CD14-positive monocyte (primary cell): ENCODE measurements around the gene ARHGEF6. TPM values are rescaled to one million over a fixed set of nuclear protein-coding genes. Genes with fewer than 3 reads are reported as not detected.

Source experiments
- DNase-seq, 3 donors: peaks; one replicate each; pipeline ENCODE4 v3.0.0-alpha.2; 2011 to 2022
- H2AFZ ChIP-seq: 2 replicates; pipeline ENCODE4 v1.6.0; 2012; ENCODE audit warnings: mild to moderate bottlenecking, low read depth, low read length, inconsistent platforms; ENCODE audit not compliant: insufficient read depth, poor library complexity, severe bottlenecking
- H3K27ac ChIP-seq, 2 donors: 1 replicate in 1 of 2; 2 replicates in 1 of 2; pipeline ENCODE4 v1.5.1; 2012 to 2013; ENCODE audit warnings: low read length in 2 of 2, control low read depth in 1 of 2, inconsistent platforms in 1 of 2, low read depth in 1 of 2, mild to moderate bottlenecking in 1 of 2
- H3K27me3 ChIP-seq, 2 donors: one replicate each; pipeline versions ENCODE4 v1.6.0 to v1.6.1; 2011 to 2013; ENCODE audit warnings: low read length in 2 of 2; ENCODE audit not compliant: control insufficient read depth in 2 of 2, insufficient read depth in 2 of 2
- H3K36me3 ChIP-seq, 2 donors: replicated peaks in 1 of 2; 1 replicate in 1 of 2; 2 replicates in 1 of 2; pipeline versions ENCODE4 v1.5.1 to v1.6.1; 2012 to 2013; ENCODE audit warnings: low read length in 2 of 2, control low read depth in 1 of 2, inconsistent platforms in 1 of 2, mild to moderate bottlenecking in 1 of 2; ENCODE audit not compliant: insufficient read depth in 2 of 2, control insufficient read depth in 1 of 2
- H3K4me1 ChIP-seq, 2 donors: 1 replicate in 1 of 2; 2 replicates in 1 of 2; pipeline versions ENCODE4 v1.5.1 to v1.6.1; 2012 to 2013; ENCODE audit warnings: low read length in 2 of 2, control low read depth in 1 of 2, inconsistent platforms in 1 of 2, mild to moderate bottlenecking in 1 of 2, moderate library complexity in 1 of 2; ENCODE audit not compliant: insufficient read depth in 2 of 2, control insufficient read depth in 1 of 2
- H3K4me2 ChIP-seq: replicated peaks from 2 replicates; pipeline ENCODE3; 2012; ENCODE audit warnings: low read length, moderate library complexity, mild to moderate bottlenecking; ENCODE audit not compliant: poor library complexity, severe bottlenecking; ENCODE audit errors: extremely low read depth
- H3K4me3 ChIP-seq, 3 experiments: fragments of 200-600 bp in 1 of 3; sonication (generic) in 1 of 3; replicated peaks in 1 of 3; 1 replicate in 2 of 3; 2 replicates in 1 of 3; pipeline ENCODE4 v1.5.1; 2011 to 2013; ENCODE audit warnings: low read length in 3 of 3, mild to moderate bottlenecking in 3 of 3, control low read depth in 2 of 3, low read depth in 2 of 3, inconsistent platforms in 1 of 3, moderate library complexity in 1 of 3
- H3K79me2 ChIP-seq: 2 replicates; pipeline ENCODE4 v1.6.0; 2012; ENCODE audit warnings: mild to moderate bottlenecking, control low read depth, inconsistent platforms, low read length, moderate library complexity; ENCODE audit not compliant: insufficient read depth
- H3K9ac ChIP-seq: 2 replicates; pipeline ENCODE4 v1.6.0; 2017; ENCODE audit warnings: low read length, mild to moderate bottlenecking; ENCODE audit not compliant: insufficient read depth, poor library complexity, severe bottlenecking
- H3K9me3 ChIP-seq, 2 donors: replicated peaks in 1 of 2; 1 replicate in 1 of 2; 2 replicates in 1 of 2; pipeline versions ENCODE4 v1.5.1 to v1.6.1; 2012 to 2013; ENCODE audit warnings: low read length in 2 of 2, control low read depth in 1 of 2; ENCODE audit not compliant: control insufficient read depth in 1 of 2, insufficient read depth in 1 of 2
- H4K20me1 ChIP-seq: 2 replicates; pipeline ENCODE4 v1.6.0; 2012; ENCODE audit warnings: mild to moderate bottlenecking, low read length, control low read depth, moderate library complexity; ENCODE audit not compliant: insufficient read depth
- H3K27ac Mint-ChIP-seq, 7 donors: one replicate each; pipeline ENCODE4 v1.8.0; 2020; ENCODE audit warnings: mild to moderate bottlenecking in 7 of 7, mixed read lengths in 7 of 7, moderate library complexity in 6 of 7, inconsistent platforms in 2 of 7
- H3K27me3 Mint-ChIP-seq, 3 donors: one replicate each; pipeline ENCODE4 v1.8.0; 2021 to 2022; ENCODE audit warnings: low read depth in 3 of 3, mild to moderate bottlenecking in 3 of 3, mixed read lengths in 3 of 3, moderate library complexity in 3 of 3, inconsistent platforms in 1 of 3
- H3K36me3 Mint-ChIP-seq, 2 donors: one replicate each; pipeline ENCODE4 v1.8.0; 2020; ENCODE audit warnings: mixed read lengths in 2 of 2, inconsistent platforms in 1 of 2, mild to moderate bottlenecking in 1 of 2
- H3K4me1 Mint-ChIP-seq: one replicate; pipeline ENCODE4 v1.8.0; 2020; ENCODE audit warnings: mild to moderate bottlenecking, mixed read lengths
- H3K4me3 Mint-ChIP-seq, 2 donors: one replicate each; pipeline ENCODE4 v1.8.0; 2020; ENCODE audit warnings: mild to moderate bottlenecking in 2 of 2, mixed read lengths in 2 of 2, moderate library complexity in 1 of 2
- H3K9me3 Mint-ChIP-seq, 7 donors: one replicate each; pipeline ENCODE4 v1.8.0; 2020 to 2022; ENCODE audit warnings: mixed read lengths in 7 of 7, mild to moderate bottlenecking in 6 of 7, moderate library complexity in 6 of 7, inconsistent platforms in 2 of 7
- WGBS: methylation state at CpG from one replicate; pipeline ENCODE4 v1.1.5; 2013; ENCODE audit warnings: missing lambda C conversion rate; ENCODE audit not compliant: insufficient coverage; 5-methylcytosine and 5-hydroxymethylcytosine counted together
- intact Hi-C, 2 donors: fragments of 100-400 bp; cut with micrococcal nuclease; formaldehyde crosslinking; loops; one replicate each; pipeline versions ENCODE4 v1.15.0 to v1.15.1; 2023
- polyA plus RNA-seq, 3 donors: library from polyadenylated mRNA; depleted of rRNA in 1 of 3; unstranded in 2 of 3; stranded (reverse) in 1 of 3; fragments of 300-500 nt in 2 of 3; fragments of >200 nt in 1 of 3; fragmentation: Illumina TruSeq in 2 of 3; gene quantifications; 1 replicate in 2 of 3; 2 replicates in 1 of 3; pipeline ENCODE4 v1.2.3, GENCODE V29; 2012 to 2021
- TF ChIP-seq, protein P1 (sequence below): fragments of 200-600 bp; IDR thresholded peaks from one replicate; pipeline ENCODE4 v1.8.0; 2022; ENCODE audit warnings: antibody characterized with exemption, mild to moderate bottlenecking

Gene ARHGEF6
- polyA plus RNA-seq, 3 donors = 51.4 to 79.2 (median 57.0) TPM

DNA sequence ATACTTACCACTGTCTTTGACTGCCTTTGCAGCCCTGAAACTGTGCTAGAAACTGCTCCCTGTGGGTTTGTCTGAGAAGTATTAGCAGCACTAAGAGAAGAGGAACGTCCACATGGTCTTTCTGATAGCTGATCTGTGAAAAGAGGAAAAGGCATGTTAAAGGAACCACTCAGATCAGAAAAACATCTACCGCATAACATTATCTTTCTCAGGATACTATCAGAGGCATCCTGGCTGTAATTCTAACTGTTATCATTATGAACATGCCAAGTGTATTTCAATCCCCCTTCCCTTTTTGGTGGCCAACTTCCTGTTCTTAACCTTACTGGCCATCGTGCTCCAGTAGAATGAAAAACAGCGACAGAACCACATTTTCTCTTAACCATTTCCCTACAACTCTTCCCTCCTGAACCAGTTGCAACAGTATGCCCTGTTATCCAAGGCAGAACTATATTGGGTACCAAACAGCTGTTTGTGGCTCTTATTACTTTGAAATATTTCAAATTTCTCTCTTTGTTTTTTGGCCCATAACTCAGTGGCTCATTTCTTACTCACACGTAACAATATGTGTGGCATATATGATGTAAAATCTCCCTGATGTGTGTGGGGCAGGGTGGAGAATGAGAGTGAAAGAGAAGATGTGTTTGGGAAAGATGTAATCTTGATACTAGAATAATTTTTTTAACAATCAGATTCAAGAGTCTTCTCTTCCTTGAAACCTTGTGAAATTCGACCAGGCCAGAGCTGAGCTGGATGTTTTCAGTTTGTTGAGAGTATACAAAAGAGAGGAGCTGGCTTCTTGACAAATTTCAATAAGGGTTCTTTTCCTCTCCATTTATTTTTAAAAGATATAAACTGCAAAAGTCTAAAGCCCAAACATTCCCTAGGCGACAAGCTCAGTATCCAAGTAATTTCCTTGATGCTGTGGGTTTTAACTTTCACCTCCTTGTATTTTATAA lies 35.2 kb downstream of the ARHGEF6 start:
- no peaks in the 10 kb centered on the region for H4K20me1 ChIP-seq
- H3K4me3 Mint-ChIP-seq = no peak overlapping the region
- H3K27me3 Mint-ChIP-seq = peaks cover 0 to 4% (median 0%) of the 10 kb centered on the region in 3 donors
- no peaks in the 10 kb centered on the region for H3K27me3 ChIP-seq
- TF ChIP-seq, protein P1, sequence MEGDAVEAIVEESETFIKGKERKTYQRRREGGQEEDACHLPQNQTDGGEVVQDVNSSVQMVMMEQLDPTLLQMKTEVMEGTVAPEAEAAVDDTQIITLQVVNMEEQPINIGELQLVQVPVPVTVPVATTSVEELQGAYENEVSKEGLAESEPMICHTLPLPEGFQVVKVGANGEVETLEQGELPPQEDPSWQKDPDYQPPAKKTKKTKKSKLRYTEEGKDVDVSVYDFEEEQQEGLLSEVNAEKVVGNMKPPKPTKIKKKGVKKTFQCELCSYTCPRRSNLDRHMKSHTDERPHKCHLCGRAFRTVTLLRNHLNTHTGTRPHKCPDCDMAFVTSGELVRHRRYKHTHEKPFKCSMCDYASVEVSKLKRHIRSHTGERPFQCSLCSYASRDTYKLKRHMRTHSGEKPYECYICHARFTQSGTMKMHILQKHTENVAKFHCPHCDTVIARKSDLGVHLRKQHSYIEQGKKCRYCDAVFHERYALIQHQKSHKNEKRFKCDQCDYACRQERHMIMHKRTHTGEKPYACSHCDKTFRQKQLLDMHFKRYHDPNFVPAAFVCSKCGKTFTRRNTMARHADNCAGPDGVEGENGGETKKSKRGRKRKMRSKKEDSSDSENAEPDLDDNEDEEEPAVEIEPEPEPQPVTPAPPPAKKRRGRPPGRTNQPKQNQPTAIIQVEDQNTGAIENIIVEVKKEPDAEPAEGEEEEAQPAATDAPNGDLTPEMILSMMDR = no peak
- peak overlapping the region in 1 of 3 experiments; percentile 18 for H3K4me3 ChIP-seq
- H3K36me3 ChIP-seq = peaks cover 13 to 27% of the 10 kb centered on the region in 2 donors
- peaks cover 19 to 24% of the 10 kb centered on the region in 2 donors for H3K36me3 Mint-ChIP-seq
- no peak overlapping the region for H3K9ac ChIP-seq
- H3K27ac ChIP-seq = peak overlapping the region in 1 of 2 donors; percentile 81
- no peaks in the 10 kb centered on the region for H3K9me3 ChIP-seq
- WGBS = no CpG with 5 or more reads among the region's 7 CpGs
- H3K9me3 Mint-ChIP-seq = peaks cover 0 to 1% (median 0%) of the 10 kb centered on the region in 7 donors
- H3K4me1 ChIP-seq = peaks cover 53 to 68% of the 10 kb centered on the region in 2 donors
- DNase-seq = peak in 2 of 3 donors; percentile 44 to 52
- intact Hi-C loops = no loop called here
- no peak overlapping the region for H2AFZ ChIP-seq
- peaks cover 60% of the 10 kb centered on the region for H3K79me2 ChIP-seq
- peaks cover 70% of the 10 kb centered on the region for H3K4me1 Mint-ChIP-seq
- H3K4me2 ChIP-seq = peak overlapping the region; percentile 24
- peak overlapping the region; percentile 48 to 94 (median 73) for H3K27ac Mint-ChIP-seq

DNA sequence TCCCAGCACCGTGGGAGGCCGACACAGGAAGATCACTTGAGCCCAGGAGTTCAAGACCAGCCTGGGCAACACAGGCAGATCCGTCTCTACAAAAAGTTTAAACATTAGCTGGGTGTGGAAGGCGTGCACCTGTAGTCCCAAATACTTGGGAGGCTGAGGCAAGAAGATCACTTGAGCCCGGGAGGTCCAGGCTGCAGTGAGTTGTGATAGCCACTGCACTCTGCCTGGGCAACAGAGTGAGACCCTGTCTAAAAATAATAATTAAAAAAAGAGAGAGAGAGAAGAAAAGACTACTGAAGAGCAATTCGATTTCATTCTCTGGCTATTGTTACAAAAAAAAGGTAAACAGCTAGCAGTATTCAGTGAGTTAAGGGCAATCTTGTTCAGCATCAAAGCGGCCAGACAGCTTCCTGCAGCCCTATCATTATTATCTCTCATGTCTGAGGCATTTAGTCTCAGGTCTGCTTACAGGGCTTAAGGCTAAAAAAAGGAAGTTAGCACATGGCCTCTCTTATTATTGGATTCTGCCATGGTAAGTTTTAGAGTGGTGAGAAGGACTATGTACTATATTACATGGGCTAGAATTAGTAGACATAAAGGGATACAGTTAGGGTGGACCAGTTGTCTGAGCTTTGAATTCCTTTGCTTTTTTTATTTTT lies 37.9 kb downstream of the ARHGEF6 start:
- peaks cover 53% of the 10 kb centered on the region for H3K4me1 Mint-ChIP-seq

More for the DNA sequence above, 37.9 kb downstream of the ARHGEF6 start:
- H3K4me1 ChIP-seq = peaks cover 35 to 42% of the 10 kb centered on the region in 2 donors
- H3K79me2 ChIP-seq = peaks cover 56% of the 10 kb centered on the region
- H3K9me3 ChIP-seq = no peaks in the 10 kb centered on the region
- intact Hi-C loops = loop anchor here in 1 of 2 donors (5.0 kb wide), 1 partner anchor 39 kb away; the partner anchor contains the start of gene ARHGEF6
- Mint-ChIP-seq H3K27me3 (peaks cover 0 to 4% (median 0%) of the 10 kb centered on the region in 3 donors), H3K36me3 (peaks cover 37 to 39% of the 10 kb centered on the region in 2 donors), H3K9me3 (peaks cover 0 to 1% (median 0%) of the 10 kb centered on the region in 7 donors), H3K4me3 (no peak overlapping the region), H3K27ac (peak overlapping the region in 2 of 7 donors; percentile 42 to 62)
- H3K4me2 ChIP-seq = no peak overlapping the region
- TF ChIP-seq, protein P1 = no peak
- no peak for DNase-seq
- H4K20me1 ChIP-seq = no peaks in the 10 kb centered on the region
- WGBS = no CpG with 5 or more reads among the region's 7 CpGs
- H3K4me3 ChIP-seq = no peak overlapping the region
- no peak overlapping the region for H2AFZ ChIP-seq
- H3K36me3 ChIP-seq = peaks cover 17 to 50% of the 10 kb centered on the region in 2 donors
- H3K27me3 ChIP-seq = no peaks in the 10 kb centered on the region
- H3K9ac ChIP-seq = no peak overlapping the region
- no peak overlapping the region for H3K27ac ChIP-seq
